Measurements from ENCODE around the gene NAA35. TPM values are rescaled to one million over a fixed set of nuclear protein-coding genes. Genes with fewer than 3 reads are reported as not detected.

NAA35 gene
- total RNA-seq, 2 donors from 2014 or later, result 16.7 to 26.2 TPM

GRCh38 chr9:85995097-85995496, 54.2 kb downstream of the NAA35 start:
- Histone ChIP-seq H3K27me3 (replicated peaks; ENCODE audit: insufficient read depth) (no peaks in the 10 kb centered on the region), H3K36me3 (no peaks in the 10 kb centered on the region), H3K4me3 (no peak overlapping the region), H3K9me3 (no peaks in the 10 kb centered on the region), H3K27ac (no peak overlapping the region), H3K4me1 (replicated peaks) (no peaks in the 10 kb centered on the region)
- intact Hi-C loops (cut with DNase I), result no loop called here
- no peak for DNase-seq (ENCODE audit: low spot score)
- TF ChIP-seq POLR2AphosphoS5 (IDR thresholded peaks at IDR 0.05), result no peak
- no peak for TF ChIP-seq POLR2A (IDR thresholded peaks at IDR 0.05)
- TF ChIP-seq CTCF (IDR thresholded peaks at IDR 0.05), result no peak

GRCh38 chr9:85995599-85995998, 54.7 kb downstream of the NAA35 start:
- 89% methylated on average over 1 of the region's 1 CpG for WGBS
- no peaks in the 10 kb centered on the region for H3K36me3 ChIP-seq
- TF ChIP-seq POLR2A (IDR thresholded peaks at IDR 0.05) (no peak), CTCF (IDR thresholded peaks at IDR 0.05) (no peak), POLR2AphosphoS5 (IDR thresholded peaks at IDR 0.05) (no peak)
- no peak for DNase-seq (ENCODE audit: low spot score)
- H3K4me1 ChIP-seq (replicated peaks), result no peaks in the 10 kb centered on the region
- no peaks in the 10 kb centered on the region for H3K9me3 ChIP-seq
- H3K27me3 ChIP-seq (replicated peaks; ENCODE audit: insufficient read depth), result no peaks in the 10 kb centered on the region
- intact Hi-C loops (cut with DNase I), result no loop called here
- H3K4me3 ChIP-seq, result no peak overlapping the region
- H3K27ac ChIP-seq, result no peak overlapping the region

- Histone ChIP-seq H3K27me3 (replicated peaks; ENCODE audit: insufficient read depth) (no peaks in the 10 kb centered on the region), H3K4me3 (no peak overlapping the region), H3K27ac (no peak overlapping the region), H3K9me3 (no peaks in the 10 kb centered on the region), H3K4me1 (replicated peaks) (no peaks in the 10 kb centered on the region), H3K36me3 (no peaks in the 10 kb centered on the region)
- 97% methylated on average over 1 of the region's 1 CpG for WGBS
- TF ChIP-seq POLR2AphosphoS5 (IDR thresholded peaks at IDR 0.05) (no peak), POLR2A (IDR thresholded peaks at IDR 0.05) (no peak), CTCF (IDR thresholded peaks at IDR 0.05) (no peak)
- intact Hi-C loops (cut with DNase I), result no loop called here
- DNase-seq (ENCODE audit: low spot score), result no peak
Observed at GRCh38 chr9:86005253-86005775, 64.4 kb downstream of the NAA35 start.

GRCh38 chr9:86009133-86009532, 68.2 kb downstream of the NAA35 start:
- no peaks in the 10 kb centered on the region for H3K36me3 ChIP-seq

More at GRCh38 chr9:86009133-86009532, 68.2 kb downstream of the NAA35 start:
- no peak for DNase-seq (ENCODE audit: low spot score)
- WGBS, result 70% methylated on average over 2 of the region's 2 CpGs
- Histone ChIP-seq H3K27me3 (replicated peaks; ENCODE audit: insufficient read depth) (no peaks in the 10 kb centered on the region), H3K27ac (no peak overlapping the region), H3K4me3 (no peak overlapping the region), H3K4me1 (replicated peaks) (no peaks in the 10 kb centered on the region), H3K9me3 (no peaks in the 10 kb centered on the region)
- TF ChIP-seq POLR2AphosphoS5 (IDR thresholded peaks at IDR 0.05) (no peak), POLR2A (IDR thresholded peaks at IDR 0.05) (no peak), CTCF (IDR thresholded peaks at IDR 0.05) (no peak)
- intact Hi-C loops (cut with DNase I), result no loop called here
